ENCODE measurements around the gene TRMT1L.

Gene TRMT1L

GRCh38 chr1:185112356-185112755 lies 44.4 kb downstream of the TRMT1L start:
- DNase-seq: no peak

GRCh38 chr1:185111873-185112272 lies 44.9 kb downstream of the TRMT1L start:
- DNase-seq: no peak

DNA sequence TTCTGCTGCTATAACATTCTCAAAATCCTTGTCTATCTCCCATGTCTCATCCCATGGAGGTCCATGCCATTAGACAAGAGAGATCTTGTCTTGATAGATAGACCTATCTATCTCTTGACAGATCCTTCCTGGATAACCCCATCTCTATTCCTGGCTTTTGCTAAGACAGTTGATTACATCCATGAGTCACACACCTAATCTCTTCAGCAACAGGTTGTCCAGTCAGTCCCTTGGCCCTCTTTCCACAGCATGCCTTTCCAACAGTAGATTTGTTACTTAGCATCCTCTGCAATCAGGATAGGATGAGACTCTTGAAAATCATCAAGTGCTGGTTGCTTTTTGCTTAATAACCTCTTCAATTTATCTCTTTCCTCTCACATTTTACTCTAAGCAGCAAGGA lies 46.6 kb downstream of the TRMT1L start:
- DNase-seq: no peak

GRCh38 chr1:185108321-185108720 lies 48.4 kb downstream of the TRMT1L start:
- DNase-seq: no peak

DNA sequence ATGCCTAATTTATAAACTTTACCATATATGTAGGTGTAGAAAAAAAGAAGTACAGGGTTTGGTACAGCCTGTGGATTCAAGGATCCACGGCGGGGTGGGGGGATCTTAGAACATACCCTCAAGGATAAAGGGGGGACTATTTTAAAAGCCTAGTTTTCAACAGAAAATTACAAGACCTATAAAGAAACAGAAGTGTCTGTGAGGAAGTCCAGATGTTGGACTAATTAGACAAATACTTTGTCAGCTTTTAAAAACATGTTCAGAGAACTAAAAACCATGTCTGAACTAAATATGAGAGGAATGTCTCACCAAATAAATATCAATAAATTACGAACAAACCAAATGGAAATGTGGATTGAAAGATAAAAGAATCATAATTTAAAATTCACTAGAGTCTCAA lies 51.6 kb downstream of the TRMT1L start:
- no peak for DNase-seq

DNA sequence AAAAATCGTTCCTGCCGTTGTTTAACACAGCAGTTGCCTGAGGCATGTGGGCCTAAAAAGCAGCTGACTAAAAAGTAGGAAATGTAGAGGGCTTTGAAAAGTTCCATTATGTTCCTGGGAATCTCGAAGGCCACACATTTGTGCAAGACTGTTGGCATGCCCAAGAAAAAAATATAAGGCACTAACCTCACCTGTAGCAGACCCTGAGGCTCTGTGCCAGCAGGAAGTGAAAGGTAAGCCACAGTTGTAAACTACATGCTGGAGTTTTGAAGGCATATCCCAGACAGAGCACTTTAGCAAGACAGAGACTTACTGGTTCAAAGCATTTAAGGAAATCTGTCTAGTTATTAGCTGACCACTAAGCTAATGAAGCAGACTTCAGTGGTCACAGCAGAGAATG lies 52.7 kb downstream of the TRMT1L start:
- DNase-seq: no peak

- DNase-seq: no peak
These were observed 60.2 kb downstream of the TRMT1L start for GRCh38 chr1:185096531-185096930.

- no peak for DNase-seq
These were observed 62.0 kb downstream of the TRMT1L start for GRCh38 chr1:185094761-185095160.

DNA sequence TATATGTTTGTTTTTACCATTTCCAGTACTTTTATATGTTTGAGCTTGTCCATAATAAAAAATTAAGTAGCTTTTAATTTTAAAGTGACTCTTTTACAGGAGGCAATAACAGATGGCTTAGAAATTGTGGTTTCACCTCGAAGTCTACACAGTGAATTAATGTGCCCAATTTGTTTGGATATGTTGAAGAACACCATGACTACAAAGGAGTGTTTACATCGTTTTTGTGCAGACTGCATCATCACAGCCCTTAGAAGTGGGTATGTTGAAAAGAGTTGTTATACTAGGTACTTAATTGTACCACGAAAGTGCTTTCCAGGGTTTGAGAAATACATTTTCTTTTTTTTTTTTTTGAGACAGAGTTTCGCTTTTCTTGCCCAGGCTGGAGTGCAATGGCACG lies 65.3 kb downstream of the TRMT1L start:
- peak; percentile 84 for DNase-seq

- DNase-seq: no peak
These were observed 69.0 kb downstream of the TRMT1L start for GRCh38 chr1:185087746-185088145.

GRCh38 chr1:185087101-185087500 lies 69.7 kb downstream of the TRMT1L start:
- DNase-seq: no peak

GRCh38 chr1:185083818-185084217 lies 72.9 kb downstream of the TRMT1L start:
- no peak for DNase-seq

DNA sequence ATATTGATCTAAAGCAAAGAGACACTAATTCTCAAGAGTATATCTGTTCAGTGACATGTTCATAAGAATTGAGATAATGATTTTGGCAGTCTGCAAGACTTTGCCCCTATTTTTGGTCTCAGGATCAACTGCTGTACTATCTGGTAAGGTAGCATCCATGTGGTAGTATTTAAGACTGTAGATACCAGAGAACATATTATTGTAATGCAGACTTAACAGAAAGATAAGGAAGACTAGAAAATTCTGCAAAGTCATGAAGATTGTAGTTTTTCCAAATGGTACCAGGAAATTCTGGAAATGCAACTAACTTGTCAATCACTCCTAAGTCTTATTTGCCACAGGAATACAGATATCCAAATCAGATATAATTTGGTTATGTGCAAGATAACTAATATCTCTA lies 76.3 kb downstream of the TRMT1L start:
- no peak for DNase-seq

DNA sequence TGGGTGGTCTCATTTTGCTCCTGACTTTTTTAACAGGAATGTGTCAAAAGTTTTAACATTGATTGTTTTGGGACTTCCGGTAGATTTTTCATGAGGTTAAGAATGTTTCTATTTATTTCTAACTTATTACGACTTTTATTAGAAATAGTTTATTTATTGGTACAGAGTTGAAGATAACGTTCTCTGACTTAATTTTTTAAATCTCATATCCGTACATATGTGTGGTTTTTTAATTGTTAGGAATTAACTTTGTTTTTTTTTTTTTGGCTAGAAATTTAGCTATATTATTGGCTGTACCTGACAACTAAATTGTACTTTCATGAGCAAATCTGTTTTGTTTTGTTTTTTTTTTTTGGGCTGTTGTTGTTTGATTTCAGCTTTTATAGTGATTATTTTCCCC lies 79.4 kb downstream of the TRMT1L start:
- DNase-seq: no peak

- no peak for DNase-seq
These were observed 81.3 kb downstream of the TRMT1L start for GRCh38 chr1:185075476-185075875.

DNA sequence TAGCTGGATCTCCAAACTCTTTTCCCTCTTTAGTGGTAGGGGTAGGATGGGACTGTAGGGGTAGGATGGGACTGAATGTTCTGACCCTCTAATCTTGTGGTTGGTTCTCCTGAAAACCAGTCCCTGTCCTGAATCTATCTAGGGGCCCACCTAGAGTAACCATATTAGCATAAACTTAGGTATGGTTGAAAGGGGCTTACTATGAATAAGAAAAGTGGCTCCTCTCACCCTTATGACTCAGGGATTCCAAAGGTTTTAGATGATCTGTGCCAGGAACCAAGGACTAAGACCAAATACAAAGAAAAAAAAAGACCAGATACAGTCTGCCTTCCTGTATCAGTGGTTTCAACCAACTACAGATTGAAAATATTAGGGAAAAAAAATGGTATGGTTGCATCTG lies 82.4 kb downstream of the TRMT1L start:
- no peak for DNase-seq

DNA sequence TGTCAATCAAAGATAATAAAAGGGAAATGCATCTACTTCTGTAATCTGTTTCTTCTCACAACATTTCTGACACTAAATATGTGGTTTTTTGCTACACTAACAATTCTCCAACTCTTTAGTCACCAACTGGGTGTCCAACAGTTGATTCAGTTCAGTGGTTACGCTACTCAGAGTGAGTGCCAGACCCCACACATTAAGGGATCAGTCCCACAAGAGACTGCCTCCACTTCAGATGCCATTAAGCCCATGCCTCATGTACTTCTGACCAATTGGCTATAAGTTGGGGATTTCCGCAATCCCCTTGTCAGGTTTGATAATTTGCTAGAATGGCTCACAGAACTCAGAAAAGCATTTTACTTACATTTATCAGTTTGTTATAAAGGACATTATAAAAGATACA lies 83.0 kb downstream of the TRMT1L start:
- peak; percentile 15 for DNase-seq

DNA sequence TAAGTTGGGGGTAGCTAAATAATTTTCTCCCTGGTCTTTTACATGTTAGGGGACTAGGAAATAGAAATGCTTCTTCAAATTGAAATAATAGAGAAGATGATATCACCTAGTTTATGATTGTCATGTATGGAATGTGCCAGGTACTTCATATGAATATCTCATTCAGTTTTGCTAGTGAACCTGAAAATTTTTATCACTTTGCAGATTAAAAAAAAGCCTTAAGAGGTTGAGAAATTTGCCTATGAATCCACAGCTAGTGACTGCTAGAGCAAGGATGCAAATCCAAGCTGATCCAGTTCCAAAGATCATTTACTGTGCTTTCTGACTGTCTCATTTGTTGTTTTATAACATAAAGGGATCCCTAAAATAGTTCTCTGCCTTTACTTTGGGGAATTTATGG lies 86.7 kb downstream of the TRMT1L start:
- no peak for DNase-seq

DNA sequence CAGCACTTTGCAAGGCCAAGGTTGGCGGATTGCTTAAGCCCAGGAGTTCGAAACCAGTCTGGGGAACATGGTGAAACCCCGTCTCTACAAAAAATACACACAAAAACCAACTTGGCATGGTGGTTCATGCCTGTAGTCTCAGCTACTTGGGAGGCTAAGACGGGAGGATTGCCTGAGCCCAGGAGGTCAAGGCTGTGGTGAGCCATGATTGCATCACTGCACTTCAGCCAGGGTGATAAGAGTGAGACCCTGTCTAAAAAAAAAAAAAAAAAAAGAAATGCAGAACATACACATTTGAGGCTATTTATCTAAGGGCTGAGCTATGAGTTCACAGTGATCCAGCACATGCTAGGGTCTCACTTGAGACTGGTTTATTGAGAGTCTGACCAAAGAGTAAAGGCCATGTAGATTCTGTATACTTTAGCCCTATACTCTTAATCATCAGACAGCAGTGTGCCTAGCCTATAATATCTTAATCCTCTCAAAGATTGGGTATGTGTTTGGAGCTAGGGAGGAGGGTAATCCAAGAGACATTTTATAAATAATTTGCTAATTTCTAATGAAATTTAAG lies 87.5 kb downstream of the TRMT1L start:
- DNase-seq: no peak

DNA sequence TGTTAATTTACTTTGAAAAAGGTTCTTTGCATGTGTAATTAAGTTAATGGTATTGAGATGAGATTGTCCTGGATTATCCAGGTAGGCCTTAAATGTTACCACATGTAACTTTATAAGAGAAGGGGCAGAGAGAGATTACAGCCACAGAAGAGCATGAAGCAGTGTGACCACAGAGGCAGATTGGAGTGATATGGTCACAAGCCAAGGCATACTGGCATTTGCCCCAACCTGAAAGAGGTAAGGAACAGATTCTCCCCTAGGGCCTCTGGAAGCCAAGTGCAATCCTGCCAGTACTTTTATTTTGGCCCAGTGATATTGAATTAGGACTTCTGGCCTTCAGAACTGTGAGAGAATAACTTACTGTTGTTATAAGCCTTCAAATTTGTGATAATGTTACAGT lies 88.4 kb downstream of the TRMT1L start:
- no peak for DNase-seq
